HG03135 (cell line): ENCODE results near the gene FOSB.
A peak's percentile ranks its signal among the peaks of the same experiment; 100 is the strongest.

Experiments used
- ATAC-seq: cut with Tn5 transposase; IDR thresholded peaks from one replicate; pipeline ENCODE4 v1.9.1; 2021; ENCODE audit warnings: mild to moderate bottlenecking, moderate library complexity; ENCODE audit not compliant: unreplicated experiment

Gene FOSB

DNA sequence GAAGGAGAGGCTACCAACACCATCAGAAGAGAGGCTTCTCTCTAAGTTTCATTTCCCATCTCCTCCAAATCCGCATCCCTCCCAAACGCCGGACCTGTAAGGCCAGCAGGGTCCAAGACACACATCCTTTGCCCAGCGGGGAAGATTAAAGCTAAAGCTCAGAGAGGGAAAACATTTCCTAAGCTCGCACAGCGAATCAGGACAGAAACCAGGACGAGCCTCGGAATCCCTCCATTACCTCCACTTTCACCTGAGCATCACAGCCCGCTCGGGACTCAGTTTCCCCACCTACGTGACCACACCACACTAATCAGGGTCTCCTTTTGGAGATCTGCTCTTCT, 711 bp upstream of the FOSB start:
- no peak for ATAC-seq

DNA sequence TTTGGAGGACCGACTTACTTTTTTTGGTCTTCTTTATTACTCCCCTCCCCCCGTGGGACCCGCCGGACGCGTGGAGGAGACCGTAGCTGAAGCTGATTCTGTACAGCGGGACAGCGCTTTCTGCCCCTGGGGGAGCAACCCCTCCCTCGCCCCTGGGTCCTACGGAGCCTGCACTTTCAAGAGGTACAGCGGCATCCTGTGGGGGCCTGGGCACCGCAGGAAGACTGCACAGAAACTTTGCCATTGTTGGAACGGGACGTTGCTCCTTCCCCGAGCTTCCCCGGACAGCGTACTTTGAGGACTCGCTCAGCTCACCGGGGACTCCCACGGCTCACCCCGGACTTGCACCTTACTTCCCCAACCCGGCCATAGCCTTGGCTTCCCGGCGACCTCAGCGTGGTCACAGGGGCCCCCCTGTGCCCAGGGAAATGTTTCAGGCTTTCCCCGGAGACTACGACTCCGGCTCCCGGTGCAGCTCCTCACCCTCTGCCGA, 409 bp downstream of the FOSB start:
- no peak for ATAC-seq

DNA sequence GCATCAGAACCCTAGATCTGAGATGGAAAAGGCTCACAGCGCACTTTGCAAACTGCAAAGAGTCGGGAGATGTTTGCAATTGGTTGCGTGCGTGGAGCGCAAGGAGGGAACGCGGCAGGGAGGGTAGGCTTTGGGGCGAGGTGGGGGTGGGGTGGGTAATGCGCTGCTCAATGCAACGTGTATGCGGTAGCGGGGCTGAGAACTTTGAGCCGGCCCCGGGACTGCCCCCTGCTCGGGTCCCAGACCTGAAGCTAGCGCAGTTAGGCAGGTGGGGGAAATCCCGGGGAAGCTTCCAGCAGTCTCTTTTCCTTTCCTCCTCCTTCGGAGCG, 971 bp downstream of the FOSB start:
- ATAC-seq: peak; percentile 19

DNA sequence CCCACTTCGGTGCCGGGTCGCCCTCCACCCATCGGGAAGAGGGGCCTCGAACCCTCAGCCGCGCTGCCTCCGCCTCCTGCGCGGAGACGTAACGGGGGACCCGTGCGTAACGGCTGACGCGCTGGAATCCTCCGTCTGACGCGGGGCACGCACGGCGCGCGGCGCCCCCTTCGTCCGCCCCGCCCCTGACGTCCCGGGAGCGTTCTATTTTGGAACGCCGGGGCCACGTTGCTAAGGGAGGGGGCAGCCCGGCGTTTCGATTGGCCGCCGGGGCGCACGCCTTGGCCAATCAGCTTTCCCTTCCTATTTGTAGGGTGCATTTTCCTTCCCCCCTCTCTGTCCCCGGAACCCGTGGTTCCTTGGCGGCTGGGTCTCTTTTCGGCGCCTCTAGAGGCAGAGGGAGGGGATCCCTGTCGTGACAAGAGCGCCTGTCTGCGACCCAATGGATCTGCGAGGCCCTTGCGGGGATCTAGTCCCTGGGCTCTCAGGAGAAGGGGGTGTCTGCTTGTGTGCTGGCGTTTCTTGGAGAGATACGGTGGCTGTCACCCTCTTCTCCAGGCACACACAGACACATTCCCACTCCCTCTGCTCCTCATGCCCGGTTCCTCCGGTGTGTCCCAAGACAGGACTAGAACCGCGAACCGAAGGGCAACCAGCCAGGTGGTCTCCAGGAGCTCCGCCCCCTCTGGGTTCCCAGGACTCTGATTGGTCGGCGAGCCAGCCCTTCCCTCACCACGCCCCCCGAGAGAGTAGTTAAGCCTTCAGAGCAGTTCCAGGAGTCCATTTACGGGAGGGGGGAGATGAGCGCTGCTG, 1.5 kb downstream of the FOSB start:
- ATAC-seq: peak; percentile 49

DNA sequence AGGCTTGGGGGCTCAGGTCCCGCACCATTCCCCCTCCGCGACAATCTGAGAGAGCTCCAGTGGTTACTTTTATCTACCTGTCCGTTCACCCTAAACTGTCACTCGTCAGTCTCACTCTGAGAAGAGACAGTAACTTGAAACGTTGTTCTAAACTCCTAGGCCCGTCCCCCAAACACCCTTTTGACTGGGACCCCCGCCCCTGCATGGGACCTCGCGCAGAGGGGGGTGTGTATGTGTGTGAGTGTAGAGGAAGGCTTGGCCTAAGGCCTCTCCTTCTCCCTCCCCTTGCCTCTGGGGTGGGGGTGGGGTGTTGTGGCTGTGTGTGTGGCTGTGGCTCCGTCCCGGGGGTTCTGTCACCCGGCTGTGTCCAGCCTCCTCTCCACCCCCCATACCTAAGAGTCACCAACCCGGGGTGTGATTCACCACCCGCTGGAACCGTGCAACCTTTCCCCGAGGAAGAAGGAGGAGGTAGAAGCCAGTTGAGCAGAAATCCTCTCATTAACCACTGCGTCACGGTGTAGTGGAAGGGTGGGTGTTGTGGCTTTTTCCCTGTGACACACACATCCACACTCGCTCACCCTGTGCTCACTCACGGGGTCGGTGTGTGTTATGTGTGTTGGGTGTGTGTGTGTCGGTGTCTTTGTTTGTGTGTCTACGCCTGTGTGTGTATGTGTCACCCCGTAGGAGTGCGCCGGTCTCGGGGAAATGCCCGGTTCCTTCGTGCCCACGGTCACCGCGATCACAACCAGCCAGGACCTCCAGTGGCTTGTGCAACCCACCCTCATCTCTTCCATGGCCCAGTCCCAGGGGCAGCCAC, 2.4 kb downstream of the FOSB start:
- ATAC-seq: no peak

DNA sequence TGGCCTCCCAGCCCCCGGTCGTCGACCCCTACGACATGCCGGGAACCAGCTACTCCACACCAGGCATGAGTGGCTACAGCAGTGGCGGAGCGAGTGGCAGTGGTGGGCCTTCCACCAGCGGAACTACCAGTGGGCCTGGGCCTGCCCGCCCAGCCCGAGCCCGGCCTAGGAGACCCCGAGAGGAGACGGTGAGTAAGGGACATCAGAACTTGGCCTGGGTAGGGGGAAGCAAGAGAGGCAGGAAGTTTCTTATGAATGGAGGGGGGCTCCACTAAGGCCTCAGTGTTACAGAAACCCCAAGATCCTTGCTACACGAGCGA, 2.9 kb downstream of the FOSB start:
- ATAC-seq: no peak

DNA sequence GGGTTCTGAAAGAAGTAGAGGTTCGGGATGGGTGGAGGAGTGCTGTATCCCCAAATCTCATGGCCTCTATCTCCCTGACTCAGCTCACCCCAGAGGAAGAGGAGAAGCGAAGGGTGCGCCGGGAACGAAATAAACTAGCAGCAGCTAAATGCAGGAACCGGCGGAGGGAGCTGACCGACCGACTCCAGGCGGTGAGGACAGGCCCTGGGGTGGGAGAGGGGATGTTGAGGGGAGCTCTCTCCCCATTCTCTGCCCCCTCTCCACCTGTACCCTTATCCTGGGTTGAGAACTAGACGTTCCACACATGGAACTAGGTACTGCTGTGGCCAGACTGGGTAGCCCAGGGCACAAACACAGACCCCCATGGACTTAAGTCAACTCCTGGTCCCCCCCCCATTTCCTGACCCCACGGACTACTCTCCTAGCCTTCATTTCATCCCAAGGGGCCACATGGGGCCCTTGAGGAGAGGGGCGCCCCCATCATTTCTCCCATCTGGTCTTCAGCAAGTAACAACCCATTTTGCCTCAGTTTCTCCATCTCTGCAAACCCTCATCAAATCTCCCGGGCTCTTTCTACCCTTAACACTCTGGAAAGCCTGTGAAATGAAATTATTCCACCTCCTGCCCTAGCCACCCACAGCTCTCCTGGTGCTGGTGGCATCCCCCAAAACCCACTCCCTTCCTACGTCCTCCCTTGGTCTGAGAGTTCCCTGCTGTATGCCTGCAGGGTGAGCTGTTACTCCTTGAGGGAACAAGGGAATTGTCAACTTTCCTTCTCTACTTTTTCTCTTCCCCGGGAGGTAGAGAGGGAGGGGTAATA, 3.5 kb downstream of the FOSB start:
- ATAC-seq: no peak

DNA sequence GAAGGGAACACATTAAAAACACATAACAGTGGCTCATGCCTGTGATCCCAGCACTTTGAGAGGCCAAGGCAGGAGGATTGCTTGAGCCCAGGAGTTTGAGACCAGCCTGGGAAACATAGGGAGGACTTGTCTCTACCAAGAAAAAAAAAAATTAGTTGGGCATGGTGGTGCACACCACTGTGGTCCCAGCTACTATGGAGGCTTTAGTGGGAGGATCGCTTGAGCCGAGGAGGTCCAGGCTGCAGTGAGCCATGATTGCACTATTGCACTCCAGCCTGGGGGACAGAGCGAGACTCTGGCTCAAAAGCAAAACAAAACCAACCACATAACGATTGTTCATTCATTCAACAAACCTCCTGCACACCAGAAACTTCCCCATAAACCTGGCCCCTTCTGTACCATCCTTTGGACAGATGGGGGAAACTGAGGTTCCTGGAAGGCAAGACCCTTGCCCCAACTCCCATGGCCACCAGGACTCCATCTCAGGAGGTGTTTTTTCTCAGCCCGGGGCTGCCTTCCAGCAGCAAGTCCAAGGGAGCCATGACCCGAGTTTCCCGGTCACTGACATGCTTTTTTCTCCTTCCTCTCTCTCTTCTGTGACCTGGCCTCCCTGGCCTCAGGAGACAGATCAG, 4.3 kb downstream of the FOSB start:
- ATAC-seq: no peak

DNA sequence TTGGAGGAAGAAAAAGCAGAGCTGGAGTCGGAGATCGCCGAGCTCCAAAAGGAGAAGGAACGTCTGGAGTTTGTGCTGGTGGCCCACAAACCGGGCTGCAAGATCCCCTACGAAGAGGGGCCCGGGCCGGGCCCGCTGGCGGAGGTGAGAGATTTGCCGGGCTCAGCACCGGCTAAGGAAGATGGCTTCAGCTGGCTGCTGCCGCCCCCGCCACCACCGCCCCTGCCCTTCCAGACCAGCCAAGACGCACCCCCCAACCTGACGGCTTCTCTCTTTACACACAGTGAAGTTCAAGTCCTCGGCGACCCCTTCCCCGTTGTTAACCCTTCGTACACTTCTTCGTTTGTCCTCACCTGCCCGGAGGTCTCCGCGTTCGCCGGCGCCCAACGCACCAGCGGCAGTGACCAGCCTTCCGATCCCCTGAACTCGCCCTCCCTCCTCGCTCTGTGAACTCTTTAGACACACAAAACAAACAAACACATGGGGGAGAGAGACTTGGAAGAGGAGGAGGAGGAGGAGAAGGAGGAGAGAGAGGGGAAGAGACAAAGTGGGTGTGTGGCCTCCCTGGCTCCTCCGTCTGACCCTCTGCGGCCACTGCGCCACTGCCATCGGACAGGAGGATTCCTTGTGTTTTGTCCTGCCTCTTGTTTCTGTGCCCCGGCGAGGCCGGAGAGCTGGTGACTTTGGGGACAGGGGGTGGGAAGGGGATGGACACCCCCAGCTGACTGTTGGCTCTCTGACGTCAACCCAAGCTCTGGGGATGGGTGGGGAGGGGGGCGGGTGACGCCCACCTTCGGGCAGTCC, 5.0 kb downstream of the FOSB start:
- no peak for ATAC-seq

DNA sequence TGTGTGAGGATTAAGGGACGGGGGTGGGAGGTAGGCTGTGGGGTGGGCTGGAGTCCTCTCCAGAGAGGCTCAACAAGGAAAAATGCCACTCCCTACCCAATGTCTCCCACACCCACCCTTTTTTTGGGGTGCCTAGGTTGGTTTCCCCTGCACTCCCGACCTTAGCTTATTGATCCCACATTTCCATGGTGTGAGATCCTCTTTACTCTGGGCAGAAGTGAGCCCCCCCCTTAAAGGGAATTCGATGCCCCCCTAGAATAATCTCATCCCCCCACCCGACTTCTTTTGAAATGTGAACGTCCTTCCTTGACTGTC, 5.5 kb downstream of the FOSB start:
- no peak for ATAC-seq

DNA sequence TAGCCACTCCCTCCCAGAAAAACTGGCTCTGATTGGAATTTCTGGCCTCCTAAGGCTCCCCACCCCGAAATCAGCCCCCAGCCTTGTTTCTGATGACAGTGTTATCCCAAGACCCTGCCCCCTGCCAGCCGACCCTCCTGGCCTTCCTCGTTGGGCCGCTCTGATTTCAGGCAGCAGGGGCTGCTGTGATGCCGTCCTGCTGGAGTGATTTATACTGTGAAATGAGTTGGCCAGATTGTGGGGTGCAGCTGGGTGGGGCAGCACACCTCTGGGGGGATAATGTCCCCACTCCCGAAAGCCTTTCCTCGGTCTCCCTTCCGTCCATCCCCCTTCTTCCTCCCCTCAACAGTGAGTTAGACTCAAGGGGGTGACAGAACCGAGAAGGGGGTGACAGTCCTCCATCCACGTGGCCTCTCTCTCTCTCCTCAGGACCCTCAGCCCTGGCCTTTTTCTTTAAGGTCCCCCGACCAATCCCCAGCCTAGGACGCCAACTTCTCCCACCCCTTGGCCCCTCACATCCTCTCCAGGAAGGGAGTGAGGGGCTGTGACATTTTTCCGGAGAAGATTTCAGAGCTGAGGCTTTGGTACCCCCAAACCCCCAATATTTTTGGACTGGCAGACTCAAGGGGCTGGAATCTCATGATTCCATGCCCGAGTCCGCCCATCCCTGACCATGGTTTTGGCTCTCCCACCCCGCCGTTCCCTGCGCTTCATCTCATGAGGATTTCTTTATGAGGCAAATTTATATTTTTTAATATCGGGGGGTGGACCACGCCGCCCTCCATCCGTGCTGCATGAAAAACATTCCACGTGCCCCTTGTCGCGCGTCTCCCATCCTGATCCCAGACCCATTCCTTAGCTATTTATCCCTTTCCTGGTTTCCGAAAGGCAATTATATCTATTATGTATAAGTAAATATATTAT, 6.1 kb downstream of the FOSB start:
- ATAC-seq: no peak

DNA sequence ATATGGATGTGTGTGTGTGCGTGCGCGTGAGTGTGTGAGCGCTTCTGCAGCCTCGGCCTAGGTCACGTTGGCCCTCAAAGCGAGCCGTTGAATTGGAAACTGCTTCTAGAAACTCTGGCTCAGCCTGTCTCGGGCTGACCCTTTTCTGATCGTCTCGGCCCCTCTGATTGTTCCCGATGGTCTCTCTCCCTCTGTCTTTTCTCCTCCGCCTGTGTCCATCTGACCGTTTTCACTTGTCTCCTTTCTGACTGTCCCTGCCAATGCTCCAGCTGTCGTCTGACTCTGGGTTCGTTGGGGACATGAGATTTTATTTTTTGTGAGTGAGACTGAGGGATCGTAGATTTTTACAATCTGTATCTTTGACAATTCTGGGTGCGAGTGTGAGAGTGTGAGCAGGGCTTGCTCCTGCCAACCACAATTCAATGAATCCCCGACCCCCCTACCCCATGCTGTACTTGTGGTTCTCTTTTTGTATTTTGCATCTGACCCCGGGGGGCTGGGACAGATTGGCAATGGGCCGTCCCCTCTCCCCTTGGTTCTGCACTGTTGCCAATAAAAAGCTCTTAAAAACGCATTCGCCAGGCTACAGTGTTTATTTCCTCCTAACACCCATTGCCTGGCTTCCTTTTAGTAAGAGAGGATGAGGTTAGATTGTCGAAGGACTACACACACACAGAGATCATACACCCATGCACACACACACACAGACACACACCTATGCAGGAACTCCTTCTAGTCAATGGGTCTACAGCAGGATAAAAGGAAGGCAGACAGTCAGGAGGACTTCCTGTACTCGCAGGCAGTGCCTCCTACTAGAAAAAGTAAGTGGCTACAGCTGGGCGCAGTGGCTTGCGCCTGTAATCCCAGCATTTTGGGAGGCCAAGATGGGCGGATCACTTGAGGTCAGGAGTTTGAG, 7.1 kb downstream of the FOSB start:
- no peak for ATAC-seq

DNA sequence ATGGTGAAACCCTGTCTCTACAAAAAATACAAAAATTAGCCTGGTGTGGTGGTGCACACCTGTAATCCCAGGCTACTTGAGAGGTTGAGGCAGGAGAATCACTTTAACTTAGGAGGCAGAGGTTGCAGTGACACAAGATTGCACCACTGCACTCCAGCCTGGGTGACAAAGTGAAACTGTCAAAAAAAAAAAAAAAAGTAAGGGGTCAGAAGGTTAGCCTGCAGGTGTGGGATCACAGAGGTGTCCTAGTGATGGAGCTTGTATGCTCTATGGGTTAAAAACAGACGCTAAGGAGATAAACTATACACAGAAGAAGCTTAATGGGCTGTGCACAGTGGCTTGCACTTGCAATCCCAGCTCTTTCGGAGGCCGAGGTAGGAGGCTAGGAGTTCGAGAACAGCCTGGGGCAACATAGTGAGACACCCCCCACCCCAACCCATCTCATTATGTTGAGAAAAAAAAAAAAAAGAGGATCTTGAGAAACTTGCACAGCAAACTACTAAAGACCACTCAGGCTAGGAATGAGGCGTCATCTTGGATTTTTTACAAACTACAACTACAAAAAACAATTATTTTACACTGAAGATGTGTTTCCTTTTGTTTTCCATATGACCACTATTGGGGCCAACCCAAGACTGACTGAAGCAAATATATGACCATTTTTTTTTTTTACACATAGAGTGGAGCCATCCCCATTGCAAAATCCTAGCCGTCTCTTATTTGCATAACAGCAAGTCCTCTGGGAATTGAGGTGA, 7.9 kb downstream of the FOSB start:
- ATAC-seq: no peak

DNA sequence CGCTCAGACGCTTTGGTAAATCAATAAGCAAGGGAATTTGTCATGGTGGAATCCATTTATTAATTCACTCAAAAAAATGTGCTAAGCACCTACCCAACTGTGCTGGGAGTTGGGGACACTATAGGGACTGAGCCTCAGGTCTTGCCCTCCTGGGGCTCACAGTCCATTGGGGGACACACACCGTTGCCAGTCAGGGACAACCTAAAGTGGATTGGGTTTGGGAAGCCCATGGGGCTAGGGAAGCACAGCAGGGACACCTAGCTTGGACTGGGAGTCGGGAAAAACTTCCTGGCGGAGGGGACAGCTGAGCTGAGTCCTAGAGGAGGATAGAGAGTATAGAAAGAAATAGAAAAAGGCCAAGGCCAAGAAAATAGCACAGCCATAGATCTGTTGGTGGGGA, 8.5 kb downstream of the FOSB start:
- no peak for ATAC-seq

DNA sequence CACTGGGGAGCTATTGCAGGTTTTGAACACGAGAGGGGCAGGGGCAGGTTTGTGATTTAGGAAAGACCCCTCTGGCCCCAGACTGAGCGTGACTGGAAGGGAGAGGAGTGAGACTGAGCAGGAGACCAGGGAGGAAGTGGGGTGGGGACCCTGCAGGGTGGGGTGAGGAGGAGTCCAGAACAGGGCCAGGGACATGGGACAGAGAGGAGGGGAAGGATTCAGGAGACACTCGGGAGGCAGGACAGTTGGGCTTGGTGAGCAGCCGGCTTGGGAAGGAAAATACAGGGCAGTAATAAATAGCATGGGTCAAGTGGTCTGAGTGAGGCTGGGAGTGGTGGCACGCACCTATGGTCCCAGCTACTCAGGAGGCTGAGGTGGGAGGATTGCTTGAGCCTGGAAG, 9.4 kb downstream of the FOSB start:
- no peak for ATAC-seq

DNA sequence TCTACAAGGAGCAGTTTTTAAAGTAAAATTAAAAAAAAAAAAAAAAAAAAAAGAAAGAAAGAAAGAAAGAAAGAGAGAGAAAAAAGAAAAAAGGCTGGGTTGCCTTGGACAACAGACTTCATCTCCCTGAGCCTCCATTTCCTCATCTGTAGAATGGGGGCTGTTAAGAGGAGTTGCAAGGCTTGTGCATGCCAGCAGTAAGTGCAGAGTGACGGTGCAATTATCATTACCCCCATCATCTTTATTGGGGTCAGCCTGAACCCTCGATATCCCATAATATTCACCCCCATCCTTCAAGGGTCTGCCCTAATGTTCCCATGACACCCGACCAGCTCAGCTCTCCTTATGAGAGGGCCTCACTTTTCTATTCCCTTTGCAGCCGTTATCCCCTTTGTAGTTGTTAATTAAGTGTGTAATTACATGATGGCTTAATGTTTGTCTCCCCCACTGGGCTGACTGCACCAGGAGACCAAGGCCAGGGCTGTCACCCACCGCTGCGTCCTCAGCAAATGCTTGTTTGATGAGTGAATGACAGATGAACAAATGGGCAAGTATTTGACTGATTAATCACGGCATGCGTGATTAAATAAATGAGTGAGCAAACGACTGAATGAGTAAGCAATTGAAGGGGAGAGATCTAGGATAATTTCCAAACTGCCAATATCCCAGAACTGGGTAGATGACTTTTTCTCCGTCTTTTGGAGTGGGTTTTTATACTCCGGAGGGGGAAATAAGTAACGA, 10.1 kb downstream of the FOSB start:
- no peak for ATAC-seq
